Limb (tissue), 2 donors: ENCODE results near the gene LBH.

Experiments used
- DNase-seq, 2 donors: peaks; one replicate each; pipeline ENCODE4 v3.0.0-alpha.2; 2016; ENCODE audit errors: extremely low spot score in 2 of 2

LBH gene

DNA sequence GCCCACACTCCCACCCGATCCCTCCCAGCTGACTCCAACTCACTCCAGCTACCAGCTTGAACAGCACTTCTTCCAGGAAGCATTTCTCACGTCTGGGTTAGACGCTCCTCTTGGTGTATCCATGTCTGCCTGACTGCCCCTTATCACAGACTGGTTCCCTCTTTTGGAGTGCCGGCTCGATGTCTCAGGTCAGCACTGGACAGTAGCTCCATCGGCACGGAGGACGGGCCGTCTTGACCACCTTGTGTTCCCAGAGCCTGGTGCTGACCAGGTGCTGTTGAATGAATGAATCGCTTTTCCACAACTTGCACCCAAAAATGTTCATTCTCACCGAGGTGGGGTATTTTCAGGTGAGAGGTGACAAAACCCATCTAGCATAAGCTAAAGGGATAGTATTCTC is 71.8 kb downstream of the LBH start:
- no peak for DNase-seq

DNA sequence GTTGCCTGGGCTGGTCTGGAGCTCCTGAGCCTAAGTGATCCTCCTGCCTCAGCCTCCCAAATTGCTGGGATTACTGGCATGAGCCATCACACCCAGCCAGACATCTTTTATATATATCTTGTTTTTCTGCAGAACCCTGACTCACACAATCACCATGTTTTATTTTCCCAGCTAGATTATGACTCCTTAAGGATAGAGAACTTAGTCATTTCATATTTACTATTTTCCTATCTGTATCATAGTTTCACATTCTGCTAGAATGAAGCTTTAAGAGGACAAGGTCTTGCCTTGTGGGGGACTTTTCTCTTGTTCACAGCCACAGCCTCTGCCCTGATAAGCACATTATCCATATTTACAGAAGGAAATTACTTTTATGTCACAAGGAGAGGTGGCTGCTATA is 73.9 kb downstream of the LBH start:
- DNase-seq: no peak

DNA sequence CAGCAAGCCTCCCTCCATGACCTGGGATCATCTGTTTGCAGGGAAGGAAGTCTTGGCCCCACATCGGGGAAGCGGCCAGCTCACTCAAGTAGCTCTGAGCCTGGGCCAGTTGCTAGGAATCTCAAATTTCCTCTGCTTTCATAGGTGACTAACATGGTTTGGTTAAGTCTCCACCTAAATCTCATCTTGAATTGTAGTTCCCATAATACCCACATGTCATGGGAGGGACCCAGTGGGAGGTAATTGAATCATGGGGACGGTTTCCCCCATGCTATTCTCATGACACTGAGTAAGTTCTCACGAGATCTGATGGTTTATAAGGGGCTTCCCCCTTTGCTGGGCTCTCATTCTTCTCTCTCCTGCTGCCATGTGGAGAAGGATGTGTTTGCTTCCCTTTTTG is 75.2 kb downstream of the LBH start:
- DNase-seq: no peak

DNA sequence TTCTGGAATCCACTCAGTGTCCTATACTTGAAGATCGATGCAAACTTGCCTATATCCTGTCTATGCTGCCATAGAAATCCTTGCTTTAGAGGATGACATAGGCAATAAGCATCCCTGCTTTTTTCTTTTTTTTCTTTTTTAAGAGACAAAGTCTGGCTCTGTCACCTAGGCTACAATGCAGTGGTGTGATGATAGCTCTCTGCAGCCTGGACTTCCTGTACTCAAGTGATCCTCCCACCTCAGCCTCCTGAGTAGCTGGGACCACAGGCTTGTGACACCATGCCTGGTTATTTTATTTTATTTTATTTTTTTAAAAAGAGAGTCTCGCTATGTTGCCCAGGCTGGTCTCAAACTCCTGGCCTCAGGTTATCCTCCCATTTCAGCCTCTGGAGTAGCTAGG is 76.9 kb downstream of the LBH start:
- DNase-seq: no peak
